ENCODE data around the gene IP6K1. TPM values are rescaled to one million over a fixed set of nuclear protein-coding genes. Genes with fewer than 3 reads are reported as not detected.

The IP6K1 gene
- total RNA-seq, 1 experiment from 2014 or later, result 30.6 TPM

- Histone ChIP-seq H2AFZ (ENCODE audit: low read depth, low read length, poor library complexity, severe bottlenecking) (no peak overlapping the region), H3K4me1 (ENCODE audit: control insufficient read depth in 1 of 2, insufficient read depth in 2 of 2, low read length in 2 of 2) (no peaks in the 10 kb centered on the region), H3K9me3 (ENCODE audit: control insufficient read depth in 1 of 2, insufficient read depth in 1 of 2, low read depth in 1 of 2, low read length in 2 of 2) (no peaks in the 10 kb centered on the region), H3K9me2 (ENCODE audit: insufficient read depth) (no peaks in the 10 kb centered on the region), H3K9ac (ENCODE audit: low read length) (no peak overlapping the region), H3K79me2 (ENCODE audit: insufficient read depth, low read length) (peaks cover 4% of the 10 kb centered on the region; the same call in 1 of the 2 replicates), H3K4me2 (ENCODE audit: low read length) (no peak overlapping the region), H3K27ac (ENCODE audit: low read depth, low read length) (no peak overlapping the region), H3K4me3 (replicated peaks in 1 of 2; ENCODE audit: low read depth in 1 of 2, low read length in 2 of 2) (no peak overlapping the region), H3K27me3 (ENCODE audit: insufficient read depth, low read length) (no peaks in the 10 kb centered on the region), H3K36me3 (ENCODE audit: control insufficient read depth in 1 of 2, insufficient read depth in 2 of 2, low read length in 2 of 2) (peaks cover 27 to 62% of the 10 kb centered on the region in 2 experiments; a peak in 3 of 4 replicates), H4K20me1 (ENCODE audit: insufficient read depth) (no peaks in the 10 kb centered on the region)
- TF ChIP-seq MAX (IDR thresholded peaks at IDR 0.05) (no peak), JUND (IDR thresholded peaks at IDR 0.05) (no peak), EZH2 (IDR thresholded peaks at IDR 0.05) (no peak), ZFX (IDR thresholded peaks at IDR 0.05) (no peak)
- CTCF ChIA-PET, result no interaction called here
- no peak for DNase-seq (ENCODE audit: low read depth, low spot score)
- POLR2A ChIA-PET, result no interaction called here
- ATAC-seq, result no peak
- no TSS peak for BruUV-seq (replicated peaks)
- intact Hi-C loops (cut with micrococcal nuclease), result no loop called here
- RAD21 ChIA-PET (ENCODE audit: low non-redundant PET in 1 of 2, low total read pairs in 2 of 2, uncharacterized antibody in 2 of 2, unreplicated experiment in 2 of 2), result no interaction called here
Measured at GRCh38 chr3:49681543-49681942, 104.8 kb downstream of the IP6K1 start.

- H3K27me3 ChIP-seq (ENCODE audit: insufficient read depth, low read length), result no peaks in the 10 kb centered on the region
- no peaks in the 10 kb centered on the region for H3K4me1 ChIP-seq (ENCODE audit: control insufficient read depth in 1 of 2, insufficient read depth in 2 of 2, low read length in 2 of 2)
- no peak overlapping the region for H3K4me2 ChIP-seq (ENCODE audit: low read length)
- H3K4me3 ChIP-seq (replicated peaks in 1 of 2; ENCODE audit: low read depth in 1 of 2, low read length in 2 of 2), result no peak overlapping the region
- ChIA-PET RAD21 (ENCODE audit: low non-redundant PET in 1 of 2, low total read pairs in 2 of 2, uncharacterized antibody in 2 of 2, unreplicated experiment in 2 of 2) (no interaction called here), CTCF (no interaction called here), POLR2A (no interaction called here)
- no peaks in the 10 kb centered on the region for H4K20me1 ChIP-seq (ENCODE audit: insufficient read depth)
- peaks cover 30 to 66% of the 10 kb centered on the region in 2 experiments; a peak in 3 of 4 replicates for H3K36me3 ChIP-seq (ENCODE audit: control insufficient read depth in 1 of 2, insufficient read depth in 2 of 2, low read length in 2 of 2)
- H3K27ac ChIP-seq (ENCODE audit: low read depth, low read length), result no peak overlapping the region
- no peak overlapping the region for H2AFZ ChIP-seq (ENCODE audit: low read depth, low read length, poor library complexity, severe bottlenecking)
- intact Hi-C loops (cut with micrococcal nuclease), result no loop called here
- H3K9ac ChIP-seq (ENCODE audit: low read length), result no peak overlapping the region
- H3K9me3 ChIP-seq (ENCODE audit: control insufficient read depth in 1 of 2, insufficient read depth in 1 of 2, low read depth in 1 of 2, low read length in 2 of 2), result no peaks in the 10 kb centered on the region
- no TSS peak for BruUV-seq (replicated peaks)
- H3K79me2 ChIP-seq (ENCODE audit: insufficient read depth, low read length), result peaks cover 8% of the 10 kb centered on the region; the same call in 1 of the 2 replicates
- TF ChIP-seq ZFX (IDR thresholded peaks at IDR 0.05), result no peak
- ATAC-seq (no peak), DNase-seq (ENCODE audit: low read depth, low spot score) (no peak)
- H3K9me2 ChIP-seq (ENCODE audit: insufficient read depth), result no peaks in the 10 kb centered on the region
Measured at GRCh38 chr3:49681232-49681522, 105.2 kb downstream of the IP6K1 start.
